ENCODE results near the gene PCNX4.
A peak's percentile ranks its signal among the peaks of the same experiment; 100 is the strongest.
"Not testable (repeated sequence)": the region's sequence is repeated elsewhere in the genome, so short reads cannot be mapped to it uniquely, and the experiment has no call there.

The PCNX4 gene

DNA sequence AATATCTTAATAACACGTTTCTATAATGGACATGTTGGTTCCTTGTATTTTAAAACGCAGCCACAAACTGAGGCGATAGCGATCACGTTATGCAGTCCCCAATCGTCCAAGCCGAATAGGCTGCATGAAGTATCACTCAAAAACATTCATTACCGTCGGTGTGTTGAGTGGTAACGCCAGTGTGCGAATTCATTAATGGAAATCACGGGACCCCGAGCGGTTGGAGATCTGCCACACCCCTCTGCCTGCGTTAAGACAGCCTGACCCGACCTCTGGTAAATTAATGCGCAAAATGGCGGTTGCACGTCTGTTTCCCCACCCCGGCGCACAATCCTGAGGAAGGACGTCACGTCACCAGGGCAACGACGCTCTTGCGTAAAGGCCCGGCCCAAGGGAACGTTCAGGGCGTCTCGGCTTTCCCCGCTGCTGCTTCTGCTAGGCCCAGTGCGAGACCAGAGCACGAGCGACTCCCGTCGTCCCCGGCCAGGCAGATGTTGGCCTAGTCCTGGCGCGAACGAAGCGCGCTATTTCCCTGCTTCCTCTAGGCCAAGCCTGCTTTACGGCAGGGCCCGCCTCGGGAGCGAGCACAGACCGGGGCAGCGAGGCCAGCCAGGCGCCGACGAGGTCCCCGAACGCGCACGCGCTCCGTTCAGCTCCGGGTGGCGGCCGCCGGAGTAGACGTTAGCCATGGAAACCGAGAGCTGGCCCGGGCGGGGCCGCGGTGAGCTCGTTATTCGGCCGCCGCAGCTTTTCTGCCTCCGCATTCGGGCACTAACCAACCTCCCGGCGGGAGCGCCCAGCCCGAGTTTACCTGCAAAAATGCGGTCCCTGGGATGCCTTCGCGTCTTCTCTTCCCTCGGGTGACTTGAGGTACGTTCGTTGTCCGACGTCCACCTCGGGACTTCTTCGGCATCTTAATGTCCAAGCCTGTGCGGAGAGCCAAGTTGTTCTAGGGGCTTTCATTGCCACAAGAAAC, at the start of gene PCNX4:
PCNX4 (plus strand) TSS at position 374 of the 976 bp plus-strand sequence. CDS start 15,716 bp downstream, outside the sequence.
- Histone ChIP-seq H3K9me3 (ENCODE audit: insufficient read depth, low read length, severe bottlenecking) (no peaks in the 10 kb centered on the region), H3K36me3 (ENCODE audit: insufficient read depth, low read length) (peaks cover 10% of the 10 kb centered on the region), H3K27me3 (ENCODE audit: insufficient read depth, low read length, poor library complexity) (no peaks in the 10 kb centered on the region), H3K4me2 (ENCODE audit: insufficient read depth, low read length) (peak within 1 kb of the TSS; percentile 65), H3K4me3 (ENCODE audit: low read depth in 1 of 2, low read length in 2 of 2) (peak within 1 kb of the TSS; percentile 78 to 82), H3K27ac (ENCODE audit: low read length) (peak within 1 kb of the TSS; percentile 100), H3K9ac (ENCODE audit: low read depth, low read length) (peak within 1 kb of the TSS; percentile 87), H2AFZ (ENCODE audit: low read depth, low read length) (peak within 1 kb of the TSS; percentile 92), H3K4me1 (ENCODE audit: insufficient read depth, low read length) (peaks cover 41% of the 10 kb centered on the region), H4K20me1 (ENCODE audit: insufficient read depth, low read length) (peaks cover 11% of the 10 kb centered on the region; the same call in 1 of the 2 replicates), H3K79me2 (ENCODE audit: insufficient read depth, low read length) (peaks cover 48% of the 10 kb centered on the region)
- ATAC-seq (ENCODE audit: insufficient read depth, low read depth) (peak; percentile 90), DNase-seq (peak; percentile 95)
- no peak for TF ChIP-seq EZH2 (IDR thresholded peaks at IDR 0.05; ENCODE audit: borderline replicate concordance, low read depth, low read length, severe bottlenecking)
- TF ChIP-seq, protein P1, sequence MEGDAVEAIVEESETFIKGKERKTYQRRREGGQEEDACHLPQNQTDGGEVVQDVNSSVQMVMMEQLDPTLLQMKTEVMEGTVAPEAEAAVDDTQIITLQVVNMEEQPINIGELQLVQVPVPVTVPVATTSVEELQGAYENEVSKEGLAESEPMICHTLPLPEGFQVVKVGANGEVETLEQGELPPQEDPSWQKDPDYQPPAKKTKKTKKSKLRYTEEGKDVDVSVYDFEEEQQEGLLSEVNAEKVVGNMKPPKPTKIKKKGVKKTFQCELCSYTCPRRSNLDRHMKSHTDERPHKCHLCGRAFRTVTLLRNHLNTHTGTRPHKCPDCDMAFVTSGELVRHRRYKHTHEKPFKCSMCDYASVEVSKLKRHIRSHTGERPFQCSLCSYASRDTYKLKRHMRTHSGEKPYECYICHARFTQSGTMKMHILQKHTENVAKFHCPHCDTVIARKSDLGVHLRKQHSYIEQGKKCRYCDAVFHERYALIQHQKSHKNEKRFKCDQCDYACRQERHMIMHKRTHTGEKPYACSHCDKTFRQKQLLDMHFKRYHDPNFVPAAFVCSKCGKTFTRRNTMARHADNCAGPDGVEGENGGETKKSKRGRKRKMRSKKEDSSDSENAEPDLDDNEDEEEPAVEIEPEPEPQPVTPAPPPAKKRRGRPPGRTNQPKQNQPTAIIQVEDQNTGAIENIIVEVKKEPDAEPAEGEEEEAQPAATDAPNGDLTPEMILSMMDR (IDR thresholded peaks at IDR 0.05; ENCODE audit: borderline replicate concordance, extremely low read depth, low read length, poor library complexity, severe bottlenecking): no peak

- not testable (repeated sequence) for DNase-seq; H3K4me2 ChIP-seq (ENCODE audit: insufficient read depth, low read length); H2AFZ ChIP-seq (ENCODE audit: low read depth, low read length); H3K4me1 ChIP-seq (ENCODE audit: insufficient read depth, low read length); H3K79me2 ChIP-seq (ENCODE audit: insufficient read depth, low read length); H3K9ac ChIP-seq (ENCODE audit: low read depth, low read length); H3K27ac ChIP-seq (ENCODE audit: low read length); H3K36me3 ChIP-seq (ENCODE audit: insufficient read depth, low read length); ATAC-seq (ENCODE audit: insufficient read depth, low read depth); H3K27me3 ChIP-seq (ENCODE audit: insufficient read depth, low read length, poor library complexity); H4K20me1 ChIP-seq (ENCODE audit: insufficient read depth, low read length); H3K9me3 ChIP-seq (ENCODE audit: insufficient read depth, low read length, severe bottlenecking); H3K4me3 ChIP-seq (ENCODE audit: low read depth in 1 of 2, low read length in 2 of 2)
Measured at GRCh38 chr14:60047976-60048375, 43.7 kb upstream of the PCNX4 start.

DNA sequence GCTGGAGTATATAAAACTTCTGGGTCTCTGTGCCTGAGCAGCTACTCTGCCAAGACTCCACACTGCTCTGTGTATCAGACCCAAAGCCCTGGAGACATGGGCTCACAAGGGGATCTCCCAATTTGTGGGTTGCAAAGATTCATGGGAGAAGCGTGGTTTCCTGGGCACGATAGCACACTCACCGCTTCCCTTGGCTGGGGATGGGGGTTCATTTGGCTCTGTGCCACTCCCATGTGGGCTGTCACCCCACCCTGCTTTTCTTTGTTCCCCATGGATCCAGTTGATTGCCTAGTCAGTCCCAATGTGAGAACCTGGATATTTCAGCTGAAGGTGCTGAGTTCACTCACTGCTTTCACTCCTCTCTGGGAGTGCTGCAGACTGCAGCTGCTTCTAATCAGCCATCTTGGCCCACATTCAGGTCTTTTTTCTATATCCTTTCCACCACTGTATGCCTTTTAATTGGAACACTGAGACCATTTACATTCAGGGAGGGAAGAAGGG, 40.0 kb upstream of the PCNX4 start:
- Histone ChIP-seq H4K20me1 (ENCODE audit: insufficient read depth, low read length) (no peaks in the 10 kb centered on the region), H3K79me2 (ENCODE audit: insufficient read depth, low read length) (no peaks in the 10 kb centered on the region), H3K4me1 (ENCODE audit: insufficient read depth, low read length) (0 out of 2 replicates have a peak, but pooled peaks cover 7% of the 10 kb centered on the region), H3K36me3 (ENCODE audit: insufficient read depth, low read length) (no peaks in the 10 kb centered on the region), H3K9ac (ENCODE audit: low read depth, low read length) (no peak overlapping the region), H3K4me2 (ENCODE audit: insufficient read depth, low read length) (no peak overlapping the region), H3K4me3 (ENCODE audit: low read depth in 1 of 2, low read length in 2 of 2) (no peak overlapping the region), H3K27me3 (ENCODE audit: insufficient read depth, low read length, poor library complexity) (peaks cover 10% of the 10 kb centered on the region), H2AFZ (ENCODE audit: low read depth, low read length) (no peak overlapping the region), H3K9me3 (ENCODE audit: insufficient read depth, low read length, severe bottlenecking) (no peaks in the 10 kb centered on the region), H3K27ac (ENCODE audit: low read length) (no peak overlapping the region)
- peak; percentile 33 for DNase-seq
- ATAC-seq (ENCODE audit: insufficient read depth, low read depth): peak; percentile 77
- TF ChIP-seq EZH2 (IDR thresholded peaks at IDR 0.05; ENCODE audit: borderline replicate concordance, low read depth, low read length, severe bottlenecking): no peak
- TF ChIP-seq, protein P1 (IDR thresholded peaks at IDR 0.05; ENCODE audit: borderline replicate concordance, extremely low read depth, low read length, poor library complexity, severe bottlenecking): no peak

- Histone ChIP-seq H3K9ac (ENCODE audit: low read depth, low read length) (no peak overlapping the region), H3K4me3 (ENCODE audit: low read depth in 1 of 2, low read length in 2 of 2) (no peak overlapping the region), H3K4me1 (ENCODE audit: insufficient read depth, low read length) (no peaks in the 10 kb centered on the region), H2AFZ (ENCODE audit: low read depth, low read length) (no peak overlapping the region), H3K36me3 (ENCODE audit: insufficient read depth, low read length) (no peaks in the 10 kb centered on the region), H3K4me2 (ENCODE audit: insufficient read depth, low read length) (no peak overlapping the region), H3K9me3 (ENCODE audit: insufficient read depth, low read length, severe bottlenecking) (no peaks in the 10 kb centered on the region), H3K27me3 (ENCODE audit: insufficient read depth, low read length, poor library complexity) (peaks cover 19% of the 10 kb centered on the region), H3K27ac (ENCODE audit: low read length) (no peak overlapping the region), H4K20me1 (ENCODE audit: insufficient read depth, low read length) (no peaks in the 10 kb centered on the region), H3K79me2 (ENCODE audit: insufficient read depth, low read length) (no peaks in the 10 kb centered on the region)
- ATAC-seq (ENCODE audit: insufficient read depth, low read depth) (no peak), DNase-seq (no peak)
- TF ChIP-seq, protein P1 (IDR thresholded peaks at IDR 0.05; ENCODE audit: borderline replicate concordance, extremely low read depth, low read length, poor library complexity, severe bottlenecking): no peak
- TF ChIP-seq EZH2 (IDR thresholded peaks at IDR 0.05; ENCODE audit: borderline replicate concordance, low read depth, low read length, severe bottlenecking): no peak
Measured at GRCh38 chr14:60058087-60058486, 33.6 kb upstream of the PCNX4 start.
